Transverse colon (tissue), 4 donors: ENCODE data around the gene WBP1. TPM values are rescaled to one million over a fixed set of nuclear protein-coding genes. Genes with fewer than 3 reads are reported as not detected.
"Not testable (repeated sequence)": the region's sequence is repeated elsewhere in the genome, so short reads cannot be mapped to it uniquely, and the experiment has no call there.

Experiments used
- DNase-seq: peaks from one replicate; pipeline ENCODE4 v3.0.0-alpha.2; 2019
- H3K27ac ChIP-seq, 4 donors: fragments of 200-600 bp; sonication (generic); 2 replicates each; pipeline ENCODE4 v1.5.1; 2016 to 2018; ENCODE audit warnings: inconsistent platforms in 4 of 4
- H3K27me3 ChIP-seq: fragments of 200-600 bp; sonication (generic); 2 replicates; pipeline ENCODE4 v1.5.1; 2017; ENCODE audit warnings: inconsistent platforms
- H3K36me3 ChIP-seq, 4 donors: fragments of 200-600 bp; sonication (generic); 2 replicates each; pipeline ENCODE4 v1.5.1; 2017 to 2019; ENCODE audit warnings: inconsistent platforms in 4 of 4
- H3K4me1 ChIP-seq, 4 donors: fragments of 200-600 bp; sonication (generic); 2 replicates each; pipeline ENCODE4 v1.5.1; 2017 to 2020; ENCODE audit warnings: inconsistent platforms in 4 of 4
- H3K4me3 ChIP-seq, 4 donors: fragments of 200-600 bp; sonication (generic); 1 replicate in 1 of 4; 2 replicates in 3 of 4; pipeline versions ENCODE4 v1.5.1 to v1.6.1; 2017 to 2019; ENCODE audit warnings: inconsistent platforms in 4 of 4
- H3K9me3 ChIP-seq, 2 donors: fragments of 200-600 bp; sonication (generic); 2 replicates each; pipeline ENCODE4 v1.5.1; 2017 to 2019; ENCODE audit warnings: inconsistent platforms in 2 of 2
- CTCF ChIP-seq, 5 experiments: fragments of 200-600 bp in 3 of 5; fragments of 450-650 bp in 2 of 5; sonication (generic) in 3 of 5; IDR thresholded peaks; 1 replicate in 2 of 5; 2 replicates in 3 of 5; pipeline ENCODE4 v1.5.1; 2016 to 2017; ENCODE audit warnings: antibody characterized with exemption in 5 of 5, inconsistent platforms in 3 of 5, mild to moderate bottlenecking in 2 of 5, moderate library complexity in 1 of 5
- EP300 ChIP-seq: sonication (generic); formaldehyde crosslinking; IDR thresholded peaks from one replicate; pipeline ENCODE4 v1.6.1; 2017; ENCODE audit warnings: antibody characterized with exemption, low read depth
- POLR2A ChIP-seq: fragments of 450-650 bp; IDR thresholded peaks from one replicate; pipeline ENCODE4 v1.6.1; 2016; ENCODE audit warnings: antibody characterized with exemption, mild to moderate bottlenecking, moderate library complexity
- POLR2AphosphoS5 ChIP-seq, 3 donors: sonication (generic); formaldehyde crosslinking; IDR thresholded peaks; one replicate each; pipeline ENCODE4 v1.6.1; 2016; ENCODE audit warnings: antibody characterized with exemption in 3 of 3
- WGBS, 2 donors: methylation state at CpG; one replicate each; pipeline ENCODE4 v1.1.5; 2018; ENCODE audit warnings: low coverage in 1 of 2; 5-methylcytosine and 5-hydroxymethylcytosine counted together
- in situ Hi-C, 4 donors: fragments of 200-750 bp; cut with MboI; loops; one replicate each; pipeline versions ENCODE4 v1.15.0 to v1.15.1; 2017; ENCODE audit warnings: low sequenced_read_pairs in 3 of 4, low pct_ligation_motif_present in 1 of 4, low pct_unique_long_range_greater_than_20kb in 1 of 4
- intact Hi-C: fragments of 100-400 bp; cut with DNase I; formaldehyde crosslinking; loops from one replicate; pipeline ENCODE4 v1.15.1; 2023; ENCODE audit warnings: low total_unique reads
- total RNA-seq, 4 donors: library from RNA; depleted of rRNA; stranded (reverse); fragments of >200 nt; gene quantifications; one replicate each; pipeline ENCODE4 v1.1.0, GENCODE V29; 2016

The WBP1 gene
- total RNA-seq, 4 donors from 2014 or later, result 59.5 to 101 (median 62.7) TPM

DNA sequence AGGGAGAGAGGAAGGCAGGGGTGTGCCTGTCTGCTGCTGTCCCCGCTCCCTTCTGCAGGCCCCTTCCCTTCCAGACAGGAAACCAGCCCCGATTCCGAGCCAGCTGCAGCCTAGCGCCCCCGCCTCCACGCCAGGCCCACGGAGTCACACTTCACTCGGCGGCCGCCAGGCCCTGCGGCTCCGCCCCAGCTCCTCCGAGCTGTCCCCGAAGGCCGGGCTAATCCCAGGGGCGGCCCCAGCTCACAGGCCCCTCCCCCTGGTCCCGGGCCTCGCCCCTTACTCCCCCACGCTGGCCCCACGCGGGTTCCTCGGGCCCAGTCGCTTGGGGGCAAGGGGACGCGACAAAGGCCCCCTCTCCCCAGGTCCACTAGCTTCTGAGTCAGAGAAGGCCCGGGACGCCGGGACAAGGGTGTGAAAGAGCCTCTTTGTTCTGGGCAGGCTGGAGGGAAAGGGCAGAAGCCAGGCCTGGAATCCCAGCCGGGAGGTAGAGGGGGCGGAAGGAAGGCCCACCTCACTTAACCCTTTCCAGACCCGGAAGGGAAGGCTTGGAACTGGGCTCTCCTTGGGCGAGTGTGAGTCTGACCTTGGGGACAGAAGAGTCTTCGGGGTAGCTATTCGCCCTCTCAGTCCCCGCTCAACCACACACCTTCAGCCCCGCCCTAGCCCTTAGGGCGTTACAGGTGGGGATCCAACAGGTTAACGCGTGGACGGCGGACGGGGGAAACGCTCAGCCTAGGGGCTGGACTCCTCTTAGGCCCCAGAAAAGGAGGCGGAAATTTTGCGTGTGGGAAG is 17.7 kb upstream of the WBP1 start:
- TF ChIP-seq CTCF (IDR thresholded peaks at IDR 0.05) (peak; percentile 30 to 76 (median 40)), POLR2A (peak; percentile 59), EP300 (no peak), POLR2AphosphoS5 (IDR thresholded peaks at IDR 0.05) (peak; percentile 46 to 68 (median 67))
- no peaks in the 10 kb centered on the region for H3K36me3 ChIP-seq
- peak overlapping the region; percentile 20 to 58 (median 46) for H3K4me3 ChIP-seq
- H3K27me3 ChIP-seq, result peaks cover 9% of the 10 kb centered on the region
- intact Hi-C loops (no loop called here), in situ Hi-C loops (no loop called here)
- no peaks in the 10 kb centered on the region for H3K9me3 ChIP-seq
- 17 to 20% methylated on average over 6 to 44 of the region's 45 CpGs for WGBS, 2 donors
- peak overlapping the region; percentile 88 to 93 (median 91) for H3K27ac ChIP-seq
- DNase-seq, result peak; percentile 89
- H3K4me1 ChIP-seq, result peaks cover 11 to 52% (median 16%) of the 10 kb centered on the region in 4 donors

GRCh38 chr2:74441170-74441689 is 17.0 kb upstream of the WBP1 start:
- H3K9me3 ChIP-seq, result no peaks in the 10 kb centered on the region
- no peaks in the 10 kb centered on the region for H3K36me3 ChIP-seq
- intact Hi-C loops, result no loop called here
- H3K27me3 ChIP-seq, result peaks cover 9% of the 10 kb centered on the region
- peak overlapping the region; percentile 88 to 93 (median 91) for H3K27ac ChIP-seq
- DNase-seq, result no peak
- peak overlapping the region; percentile 20 to 58 (median 46) for H3K4me3 ChIP-seq
- in situ Hi-C loops, result no loop called here
- TF ChIP-seq POLR2A (no peak), EP300 (no peak), CTCF (IDR thresholded peaks at IDR 0.05) (no peak), POLR2AphosphoS5 (IDR thresholded peaks at IDR 0.05) (no peak)
- H3K4me1 ChIP-seq, result peaks cover 11 to 52% (median 16%) of the 10 kb centered on the region in 4 donors
- 44% methylated on average over 33 of the region's 33 CpGs; no CpG with 5 or more reads in 1 of the 2 donors for WGBS, 2 donors

- Histone ChIP-seq H3K4me3 (peak within 1 kb of the TSS; percentile 20 to 58 (median 46)), H3K9me3 (no peaks in the 10 kb centered on the region), H3K27ac (peak within 1 kb of the TSS; percentile 88 to 93 (median 91)), H3K27me3 (peaks cover 9% of the 10 kb centered on the region), H3K36me3 (no peaks in the 10 kb centered on the region), H3K4me1 (peaks cover 11 to 52% (median 16%) of the 10 kb centered on the region in 4 donors)
- DNase-seq, result peak; percentile 84
- in situ Hi-C loops, result no loop called here
- 11 to 19% methylated on average over 5 to 47 of the region's 75 CpGs for WGBS, 2 donors
- intact Hi-C loops, result no loop called here
- TF ChIP-seq POLR2A (peak; percentile 89), CTCF (IDR thresholded peaks at IDR 0.05) (peak in 2 of 5 experiments; percentile 34 to 65), EP300 (no peak), POLR2AphosphoS5 (IDR thresholded peaks at IDR 0.05) (peak; percentile 68 to 94 (median 89))
These were observed 16.4 kb upstream of the WBP1 start, which contains the start of gene RTKN for GRCh38 chr2:74441690-74442482. TSS of gene RTKN (minus strand) at chr2:74441937. CDS start at chr2:74441816, 121 bp downstream.

DNA sequence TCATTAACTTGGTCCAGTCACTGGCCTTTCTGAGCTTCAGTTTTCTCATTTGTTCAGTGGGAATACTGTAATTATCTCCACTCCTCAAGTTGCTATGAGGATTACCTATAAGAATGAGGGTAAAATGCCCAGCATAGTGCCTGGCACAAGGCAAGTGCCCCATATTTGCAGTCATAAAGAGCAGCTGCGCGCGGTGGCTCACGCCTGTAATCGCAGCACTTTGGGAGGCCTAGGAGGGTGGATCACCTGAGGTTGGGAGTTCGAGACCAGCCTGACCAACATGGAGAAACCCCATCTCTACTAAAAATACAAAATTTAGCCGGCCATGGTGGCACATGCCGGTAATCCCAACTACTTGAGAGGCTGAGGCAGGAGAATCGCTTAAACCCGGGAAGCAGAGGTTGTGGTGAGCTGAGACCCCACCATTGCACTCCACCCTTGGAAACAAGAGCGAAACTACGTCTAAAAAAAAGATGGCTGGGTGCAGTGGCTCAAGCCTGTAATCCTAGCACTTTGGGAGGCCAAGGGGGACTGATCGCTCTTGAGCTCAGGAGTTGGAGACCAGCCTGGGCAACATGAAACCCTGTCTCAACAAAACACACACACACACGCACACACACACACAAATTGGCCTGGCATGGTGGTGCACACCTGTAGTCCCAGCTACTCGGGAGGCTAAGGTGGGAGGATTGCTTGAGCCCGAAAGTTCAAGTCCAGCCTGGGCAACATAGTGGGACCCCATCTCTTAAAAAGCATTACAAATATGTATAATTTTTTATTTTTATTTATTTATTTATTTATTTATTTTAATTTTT is 15.5 kb upstream of the WBP1 start:
- H3K27me3 ChIP-seq, DNase-seq, intact Hi-C loops, H3K9me3 ChIP-seq, H3K36me3 ChIP-seq, in situ Hi-C loops: not testable (repeated sequence)
- peak overlapping the region in 3 of 4 donors; percentile 43 to 58 (median 49) for H3K4me3 ChIP-seq
- WGBS, 2 donors, result 75 to 76% methylated on average over 3 to 16 of the region's 16 CpGs
- peaks cover 11 to 46% (median 16%) of the 10 kb centered on the region in 4 donors for H3K4me1 ChIP-seq
- peak overlapping the region; percentile 88 to 93 (median 91) for H3K27ac ChIP-seq
